ENCODE data around the gene FHIP1B. TPM values are rescaled to one million over a fixed set of nuclear protein-coding genes. Genes with fewer than 3 reads are reported as not detected.

FHIP1B gene
- total and polyA plus RNA-seq, 12 donors = 13.4 to 23.3 (median 14.7) TPM

DNA sequence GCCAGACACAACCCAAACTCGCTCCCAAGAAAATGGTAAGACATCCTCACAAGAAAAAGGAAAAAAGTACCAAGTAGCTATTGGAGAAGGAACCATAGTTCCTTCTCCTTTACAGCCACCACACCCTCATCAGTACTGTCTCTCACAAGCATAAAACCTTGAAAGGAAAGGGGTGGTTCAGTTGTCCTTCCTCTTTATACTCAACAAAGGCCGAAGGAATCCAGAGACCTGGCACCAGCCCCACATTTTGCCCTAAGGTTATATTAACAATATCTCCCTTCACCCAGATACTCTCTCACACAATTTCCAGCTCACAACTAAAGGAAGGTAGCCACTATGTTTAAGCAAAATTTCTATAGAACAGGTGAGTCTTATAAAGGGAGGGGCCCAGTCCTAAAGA lies 8.5 kb downstream of the FHIP1B start:
- WGBS, 2 donors = 53 to 56% methylated on average over 2 of the region's 2 CpGs
- peak overlapping the region in 7 of 10 donors; percentile 8 to 40 (median 33) for H3K27ac ChIP-seq

DNA sequence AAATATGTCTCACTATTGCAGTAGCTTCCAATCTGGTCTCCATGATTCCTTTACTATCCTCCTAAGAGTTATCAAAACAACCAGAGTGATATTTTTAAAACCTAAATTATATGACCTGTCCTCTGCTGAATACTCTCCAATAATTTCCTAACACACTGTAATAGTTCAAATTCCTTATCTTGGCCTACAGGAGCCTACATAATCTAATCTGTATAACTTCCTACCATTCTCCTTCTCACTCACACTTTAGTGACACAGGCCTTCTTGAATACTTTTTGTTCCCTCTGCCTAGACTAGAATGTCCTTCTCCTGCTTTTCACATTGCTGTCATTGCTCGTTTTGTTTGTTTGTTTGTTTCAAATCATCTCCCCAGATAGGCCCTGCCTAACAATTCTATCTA lies 9.4 kb downstream of the FHIP1B start:
- WGBS, 2 donors = 33 to 36% methylated on average over 1 of the region's 1 CpG
- intact Hi-C loops (cut with DNase I) = loop anchor here in 1 of 10 donors (10.0 kb wide), 1 partner anchor 200 kb away; no protein-coding TSS in a partner anchor
- Histone ChIP-seq H3K9me3 (no peaks in the 10 kb centered on the region), H3K27ac (peak overlapping the region in 7 of 10 donors; percentile 8 to 40 (median 26)), H3K4me3 (no peak overlapping the region), H3K36me3 (peaks cover 0 to 45% (median 26%) of the 10 kb centered on the region in 9 donors), H3K27me3 (no peaks in the 10 kb centered on the region), H3K4me1 (peaks cover 0 to 44% (median 28%) of the 10 kb centered on the region in 9 donors)
- peak in 2 of 8 donors; percentile 26 to 37 for ATAC-seq
- DNase-seq = no peak
- TF ChIP-seq, protein P1, sequence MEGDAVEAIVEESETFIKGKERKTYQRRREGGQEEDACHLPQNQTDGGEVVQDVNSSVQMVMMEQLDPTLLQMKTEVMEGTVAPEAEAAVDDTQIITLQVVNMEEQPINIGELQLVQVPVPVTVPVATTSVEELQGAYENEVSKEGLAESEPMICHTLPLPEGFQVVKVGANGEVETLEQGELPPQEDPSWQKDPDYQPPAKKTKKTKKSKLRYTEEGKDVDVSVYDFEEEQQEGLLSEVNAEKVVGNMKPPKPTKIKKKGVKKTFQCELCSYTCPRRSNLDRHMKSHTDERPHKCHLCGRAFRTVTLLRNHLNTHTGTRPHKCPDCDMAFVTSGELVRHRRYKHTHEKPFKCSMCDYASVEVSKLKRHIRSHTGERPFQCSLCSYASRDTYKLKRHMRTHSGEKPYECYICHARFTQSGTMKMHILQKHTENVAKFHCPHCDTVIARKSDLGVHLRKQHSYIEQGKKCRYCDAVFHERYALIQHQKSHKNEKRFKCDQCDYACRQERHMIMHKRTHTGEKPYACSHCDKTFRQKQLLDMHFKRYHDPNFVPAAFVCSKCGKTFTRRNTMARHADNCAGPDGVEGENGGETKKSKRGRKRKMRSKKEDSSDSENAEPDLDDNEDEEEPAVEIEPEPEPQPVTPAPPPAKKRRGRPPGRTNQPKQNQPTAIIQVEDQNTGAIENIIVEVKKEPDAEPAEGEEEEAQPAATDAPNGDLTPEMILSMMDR (IDR thresholded peaks at IDR 0.05) = no peak

More for the DNA sequence above, 8.5 kb downstream of the FHIP1B start:
- no peak overlapping the region for H3K4me3 ChIP-seq
- H3K4me1 ChIP-seq = peaks cover 0 to 48% (median 24%) of the 10 kb centered on the region in 9 donors
- intact Hi-C loops (cut with DNase I) = loop anchor here in 1 of 10 donors (10.0 kb wide), 1 partner anchor 201 kb away; no protein-coding TSS in a partner anchor
- peaks cover 0 to 36% (median 26%) of the 10 kb centered on the region in 9 donors for H3K36me3 ChIP-seq
- H3K27me3 ChIP-seq = no peaks in the 10 kb centered on the region
- no peaks in the 10 kb centered on the region for H3K9me3 ChIP-seq
- ATAC-seq (peak in 5 of 8 donors; percentile 35 to 79 (median 64)), DNase-seq (peak in 1 of 2 donors; percentile 17)
- TF ChIP-seq, protein P1 (IDR thresholded peaks at IDR 0.05) = no peak

- WGBS, 2 donors = 91 to 92% methylated on average over 3 of the region's 3 CpGs
- no peaks in the 10 kb centered on the region for H3K27me3 ChIP-seq
- peak overlapping the region in 3 of 10 donors; percentile 8 to 12 (median 8) for H3K27ac ChIP-seq
- DNase-seq (no peak), ATAC-seq (no peak)
- intact Hi-C loops (cut with DNase I) = loop anchor here in 1 of 10 donors (10.0 kb wide), 1 partner anchor 200 kb away; no protein-coding TSS in a partner anchor
- TF ChIP-seq, protein P1 (IDR thresholded peaks at IDR 0.05) = no peak
- no peak overlapping the region for H3K4me3 ChIP-seq
- no peaks in the 10 kb centered on the region for H3K9me3 ChIP-seq
- H3K36me3 ChIP-seq = peaks cover 0 to 51% (median 27%) of the 10 kb centered on the region in 9 donors
- peaks cover 0 to 44% (median 32%) of the 10 kb centered on the region in 9 donors for H3K4me1 ChIP-seq
Measured at GRCh38 chr11:6224421-6224820, 10.0 kb downstream of the FHIP1B start.

DNA sequence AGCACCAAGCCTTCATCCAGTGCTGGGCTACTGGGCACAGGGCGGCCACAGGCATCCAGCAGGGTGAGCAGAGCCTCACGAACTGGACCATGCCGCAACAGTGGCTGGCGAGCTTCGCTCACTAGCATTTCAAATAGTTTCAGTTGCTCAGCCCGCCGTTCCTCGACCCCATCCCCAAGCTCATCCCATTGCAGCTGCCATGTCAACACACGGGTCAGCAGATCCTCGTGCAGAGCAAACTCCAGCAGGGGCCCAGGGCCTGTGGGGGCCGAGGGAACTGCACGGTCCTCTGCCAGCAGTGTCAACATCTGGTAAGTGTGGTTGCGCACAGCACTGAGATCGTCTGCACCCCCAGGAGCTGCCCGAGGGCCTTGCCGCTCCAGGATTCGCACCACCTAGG lies 10.6 kb downstream of the FHIP1B start:
- no peak for DNase-seq
- Histone ChIP-seq H3K4me3 (no peak overlapping the region), H3K9me3 (no peaks in the 10 kb centered on the region), H3K4me1 (peaks cover 0 to 48% (median 32%) of the 10 kb centered on the region in 9 donors), H3K27ac (peak overlapping the region in 1 of 10 donors; percentile 8), H3K27me3 (no peaks in the 10 kb centered on the region), H3K36me3 (peaks cover 0 to 56% (median 33%) of the 10 kb centered on the region in 9 donors)
- intact Hi-C loops (cut with DNase I) = loop anchor here in 1 of 10 donors (10.0 kb wide), 1 partner anchor 199 kb away; no protein-coding TSS in a partner anchor
- TF ChIP-seq, protein P1 (IDR thresholded peaks at IDR 0.05) = no peak
- WGBS, 2 donors = 97 to 99% methylated on average over 17 of the region's 17 CpGs
- ATAC-seq = peak in 1 of 8 donors; percentile 40
